ENCODE data around the gene LIX1L.

GRCh38 chr1:145947551-145947950, 10.3 kb downstream of the LIX1L start:
- TF ChIP-seq CTCF (optimal IDR thresholded peaks at IDR 0.05 in 1 of 3, IDR thresholded peaks at IDR 0.05 in 1 of 3, conservative IDR thresholded peaks at IDR 0.05 in 1 of 3; ENCODE audit: extremely low read depth in 1 of 3, insufficient read depth in 2 of 3, low read length in 3 of 3) (no peak), EZH2 (IDR thresholded peaks at IDR 0.05; ENCODE audit: low read length) (no peak)
